HUES6 (cell line): ENCODE results near the gene PBX1.
A peak's percentile ranks its signal among the peaks of the same experiment; 100 is the strongest.

Experiments used
- H3K27ac ChIP-seq: 2 replicates; pipeline ENCODE4 v1.7.0; 2013; ENCODE audit warnings: low read depth, mild to moderate bottlenecking, low read length, inconsistent platforms
- H3K27me3 ChIP-seq: 2 replicates; pipeline ENCODE4 v1.6.1; 2013; ENCODE audit warnings: low read length; ENCODE audit not compliant: control insufficient read depth, insufficient read depth
- H3K36me3 ChIP-seq: 2 replicates; pipeline ENCODE4 v1.6.1; 2013; ENCODE audit warnings: low read length; ENCODE audit not compliant: control insufficient read depth, insufficient read depth
- H3K4me1 ChIP-seq: 2 replicates; pipeline ENCODE4 v1.6.1; 2013; ENCODE audit warnings: low read length; ENCODE audit not compliant: control insufficient read depth, insufficient read depth
- H3K4me3 ChIP-seq: 2 replicates; pipeline ENCODE4 v1.5.1; 2013; ENCODE audit warnings: low read depth, low read length
- H3K9ac ChIP-seq: one replicate; pipeline ENCODE4 v1.6.1; 2013; ENCODE audit warnings: mild to moderate bottlenecking, low read length
- H3K9me3 ChIP-seq: 2 replicates; pipeline ENCODE4 v1.6.1; 2013; ENCODE audit warnings: low read depth, low read length; ENCODE audit not compliant: control insufficient read depth, insufficient read depth

Gene PBX1

GRCh38 chr1:164558461-164559341, at the start of gene PBX1:
PBX1 (plus strand) TSS chr1:164559184.
- H3K4me1 ChIP-seq = peaks cover 29% of the 10 kb centered on the region
- H3K27me3 ChIP-seq = no peaks in the 10 kb centered on the region
- peaks cover 3% of the 10 kb centered on the region; the same call in 1 of the 2 replicates for H3K36me3 ChIP-seq
- peak within 1 kb of the TSS; percentile 61 for H3K9ac ChIP-seq
- H3K9me3 ChIP-seq = no peaks in the 10 kb centered on the region
- peak within 1 kb of the TSS; percentile 95 for H3K4me3 ChIP-seq
- H3K27ac ChIP-seq = peak within 1 kb of the TSS; percentile 71

- Histone ChIP-seq H3K27ac (no peak overlapping the region), H3K9me3 (no peaks in the 10 kb centered on the region), H3K9ac (no peak overlapping the region), H3K36me3 (no peaks in the 10 kb centered on the region), H3K4me3 (no peak overlapping the region), H3K27me3 (no peaks in the 10 kb centered on the region), H3K4me1 (0 out of 2 replicates have a peak, but pooled peaks cover 9% of the 10 kb centered on the region)
These were observed 48.5 kb upstream of the PBX1 start for GRCh38 chr1:164510435-164510834.

- Histone ChIP-seq H3K27ac (no peak overlapping the region), H3K4me3 (no peak overlapping the region), H3K36me3 (no peaks in the 10 kb centered on the region), H3K9me3 (no peaks in the 10 kb centered on the region), H3K4me1 (peaks cover 9% of the 10 kb centered on the region; the same call in 1 of the 2 replicates), H3K9ac (no peak overlapping the region), H3K27me3 (no peaks in the 10 kb centered on the region)
These were observed 47.8 kb upstream of the PBX1 start for GRCh38 chr1:164511001-164511705.

GRCh38 chr1:164515231-164515630, 43.8 kb upstream of the PBX1 start:
- H3K4me1 ChIP-seq = peaks cover 9% of the 10 kb centered on the region; the same call in 1 of the 2 replicates
- H3K27me3 ChIP-seq = no peaks in the 10 kb centered on the region
- H3K9ac ChIP-seq = no peak overlapping the region
- H3K4me3 ChIP-seq = no peak overlapping the region
- no peaks in the 10 kb centered on the region for H3K9me3 ChIP-seq
- no peak overlapping the region for H3K27ac ChIP-seq
- H3K36me3 ChIP-seq = no peaks in the 10 kb centered on the region

- Histone ChIP-seq H3K36me3 (no peaks in the 10 kb centered on the region), H3K9ac (no peak overlapping the region), H3K9me3 (no peaks in the 10 kb centered on the region), H3K27ac (no peak overlapping the region), H3K27me3 (no peaks in the 10 kb centered on the region), H3K4me1 (peaks cover 6% of the 10 kb centered on the region; the same call in 1 of the 2 replicates), H3K4me3 (no peak overlapping the region)
These were observed 43.2 kb upstream of the PBX1 start for GRCh38 chr1:164515711-164516331.

- Histone ChIP-seq H3K27ac (no peak overlapping the region), H3K27me3 (no peaks in the 10 kb centered on the region), H3K9ac (no peak overlapping the region), H3K9me3 (no peaks in the 10 kb centered on the region), H3K4me1 (no peaks in the 10 kb centered on the region; the same call in 1 of the 2 replicates), H3K4me3 (no peak overlapping the region), H3K36me3 (no peaks in the 10 kb centered on the region)
These were observed 42.4 kb upstream of the PBX1 start for GRCh38 chr1:164516591-164516990.

- H3K27ac ChIP-seq = no peak overlapping the region
- H3K4me3 ChIP-seq = no peak overlapping the region
- H3K4me1 ChIP-seq = no peaks in the 10 kb centered on the region; the same call in 1 of the 2 replicates
- H3K9me3 ChIP-seq = no peaks in the 10 kb centered on the region
- H3K27me3 ChIP-seq = no peaks in the 10 kb centered on the region
- no peak overlapping the region for H3K9ac ChIP-seq
- H3K36me3 ChIP-seq = no peaks in the 10 kb centered on the region
These were observed 40.2 kb upstream of the PBX1 start for GRCh38 chr1:164518692-164519332.

- Histone ChIP-seq H3K9me3 (no peaks in the 10 kb centered on the region), H3K4me3 (no peak overlapping the region), H3K4me1 (no peaks in the 10 kb centered on the region; the same call in 1 of the 2 replicates), H3K36me3 (no peaks in the 10 kb centered on the region), H3K27ac (no peak overlapping the region), H3K9ac (no peak overlapping the region), H3K27me3 (no peaks in the 10 kb centered on the region)
These were observed 39.6 kb upstream of the PBX1 start for GRCh38 chr1:164519426-164519825.

GRCh38 chr1:164524810-164525209, 34.2 kb upstream of the PBX1 start:
- Histone ChIP-seq H3K4me1 (no peaks in the 10 kb centered on the region), H3K27ac (no peak overlapping the region), H3K4me3 (no peak overlapping the region), H3K9me3 (peaks cover 8% of the 10 kb centered on the region), H3K9ac (no peak overlapping the region), H3K36me3 (no peaks in the 10 kb centered on the region), H3K27me3 (no peaks in the 10 kb centered on the region)

GRCh38 chr1:164534863-164535610, 23.9 kb upstream of the PBX1 start:
- no peak overlapping the region for H3K27ac ChIP-seq
- no peak overlapping the region for H3K9ac ChIP-seq

More at GRCh38 chr1:164534863-164535610, 23.9 kb upstream of the PBX1 start:
- Histone ChIP-seq H3K4me1 (no peaks in the 10 kb centered on the region), H3K36me3 (no peaks in the 10 kb centered on the region), H3K9me3 (no peaks in the 10 kb centered on the region), H3K27me3 (no peaks in the 10 kb centered on the region), H3K4me3 (no peak overlapping the region)
